Measurements from ENCODE around the gene DTNA. TPM values are rescaled to one million over a fixed set of nuclear protein-coding genes. Genes with fewer than 3 reads are reported as not detected.

The DTNA gene
- total RNA-seq, 2 donors from 2014 or later = 41.0 to 78.4 TPM

GRCh38 chr18:34740101-34740500 is 30.0 kb downstream of the DTNA start:
- Histone ChIP-seq H3K27ac (no peak overlapping the region), H3K9me3 (no peaks in the 10 kb centered on the region), H3K27me3 (replicated peaks; ENCODE audit: insufficient read depth) (no peaks in the 10 kb centered on the region), H3K36me3 (no peaks in the 10 kb centered on the region), H3K4me1 (ENCODE audit: control insufficient read depth in 1 of 2, low read depth in 2 of 2) (peaks cover 12 to 35% of the 10 kb centered on the region in 2 donors), H3K4me3 (no peak overlapping the region)
- no peak for DNase-seq (ENCODE audit: low spot score)
- no peak for ATAC-seq (ENCODE audit: insufficient number of reproducible peaks, low FRiP score, low read depth)
- TF ChIP-seq, protein P1, sequence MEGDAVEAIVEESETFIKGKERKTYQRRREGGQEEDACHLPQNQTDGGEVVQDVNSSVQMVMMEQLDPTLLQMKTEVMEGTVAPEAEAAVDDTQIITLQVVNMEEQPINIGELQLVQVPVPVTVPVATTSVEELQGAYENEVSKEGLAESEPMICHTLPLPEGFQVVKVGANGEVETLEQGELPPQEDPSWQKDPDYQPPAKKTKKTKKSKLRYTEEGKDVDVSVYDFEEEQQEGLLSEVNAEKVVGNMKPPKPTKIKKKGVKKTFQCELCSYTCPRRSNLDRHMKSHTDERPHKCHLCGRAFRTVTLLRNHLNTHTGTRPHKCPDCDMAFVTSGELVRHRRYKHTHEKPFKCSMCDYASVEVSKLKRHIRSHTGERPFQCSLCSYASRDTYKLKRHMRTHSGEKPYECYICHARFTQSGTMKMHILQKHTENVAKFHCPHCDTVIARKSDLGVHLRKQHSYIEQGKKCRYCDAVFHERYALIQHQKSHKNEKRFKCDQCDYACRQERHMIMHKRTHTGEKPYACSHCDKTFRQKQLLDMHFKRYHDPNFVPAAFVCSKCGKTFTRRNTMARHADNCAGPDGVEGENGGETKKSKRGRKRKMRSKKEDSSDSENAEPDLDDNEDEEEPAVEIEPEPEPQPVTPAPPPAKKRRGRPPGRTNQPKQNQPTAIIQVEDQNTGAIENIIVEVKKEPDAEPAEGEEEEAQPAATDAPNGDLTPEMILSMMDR (IDR thresholded peaks at IDR 0.05) = no peak

DNA sequence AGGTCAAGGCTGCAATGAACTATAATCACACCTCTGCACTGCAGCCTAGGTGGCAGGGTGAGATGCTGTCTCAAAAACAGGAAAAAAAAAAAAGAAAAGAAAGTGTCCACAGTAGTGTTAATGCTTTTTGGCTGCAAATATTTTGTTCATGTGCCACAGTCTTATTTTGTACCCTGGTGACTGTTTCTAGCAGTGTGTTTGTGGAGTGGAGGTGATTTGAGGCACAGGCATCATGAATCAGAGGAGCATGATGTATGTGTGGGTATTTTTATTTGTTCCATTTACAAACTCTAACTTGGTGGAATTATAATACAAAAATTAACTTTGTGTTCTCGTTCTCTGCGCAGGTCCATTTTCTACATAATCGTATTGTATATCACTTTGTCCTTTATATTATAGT is 30.6 kb downstream of the DTNA start:
- ATAC-seq (ENCODE audit: insufficient number of reproducible peaks, low FRiP score, low read depth) (no peak), DNase-seq (ENCODE audit: low spot score) (no peak)
- Histone ChIP-seq H3K4me3 (no peak overlapping the region), H3K27me3 (replicated peaks; ENCODE audit: insufficient read depth) (no peaks in the 10 kb centered on the region), H3K9me3 (no peaks in the 10 kb centered on the region), H3K36me3 (no peaks in the 10 kb centered on the region), H3K27ac (no peak overlapping the region), H3K4me1 (ENCODE audit: control insufficient read depth in 1 of 2, low read depth in 2 of 2) (peaks cover 12 to 35% of the 10 kb centered on the region in 2 donors)
- TF ChIP-seq, protein P1 (IDR thresholded peaks at IDR 0.05) = no peak

GRCh38 chr18:34741401-34741800 is 31.3 kb downstream of the DTNA start:
- no peak for ATAC-seq (ENCODE audit: insufficient number of reproducible peaks, low FRiP score, low read depth)
- TF ChIP-seq, protein P1 (IDR thresholded peaks at IDR 0.05) = no peak

GRCh38 chr18:34742891-34743341 is 32.8 kb downstream of the DTNA start:
- ATAC-seq (ENCODE audit: insufficient number of reproducible peaks, low FRiP score, low read depth) (no peak), DNase-seq (ENCODE audit: low spot score) (no peak)
- TF ChIP-seq, protein P1 (IDR thresholded peaks at IDR 0.05) = no peak

More at GRCh38 chr18:34741401-34741800, 31.3 kb downstream of the DTNA start:
- no peaks in the 10 kb centered on the region for H3K9me3 ChIP-seq
- H3K27me3 ChIP-seq (replicated peaks; ENCODE audit: insufficient read depth) = no peaks in the 10 kb centered on the region
- no peak overlapping the region for H3K27ac ChIP-seq
- no peak for DNase-seq (ENCODE audit: low spot score)
- no peak overlapping the region for H3K4me3 ChIP-seq
- H3K36me3 ChIP-seq = no peaks in the 10 kb centered on the region
- H3K4me1 ChIP-seq (ENCODE audit: control insufficient read depth in 1 of 2, low read depth in 2 of 2) = peaks cover 12 to 35% of the 10 kb centered on the region in 2 donors

GRCh38 chr18:34744569-34744968 is 34.5 kb downstream of the DTNA start:
- no peak overlapping the region for H3K27ac ChIP-seq
- DNase-seq (ENCODE audit: low spot score) (no peak), ATAC-seq (ENCODE audit: insufficient number of reproducible peaks, low FRiP score, low read depth) (no peak)
- H3K36me3 ChIP-seq = no peaks in the 10 kb centered on the region
- TF ChIP-seq, protein P1 (IDR thresholded peaks at IDR 0.05) = no peak
- peaks cover 10 to 19% of the 10 kb centered on the region in 2 donors for H3K4me1 ChIP-seq (ENCODE audit: control insufficient read depth in 1 of 2, low read depth in 2 of 2)
- H3K9me3 ChIP-seq = no peaks in the 10 kb centered on the region
- H3K4me3 ChIP-seq = no peak overlapping the region
- no peaks in the 10 kb centered on the region for H3K27me3 ChIP-seq (replicated peaks; ENCODE audit: insufficient read depth)

More at GRCh38 chr18:34742891-34743341, 32.8 kb downstream of the DTNA start:
- no peak overlapping the region for H3K4me3 ChIP-seq
- H3K36me3 ChIP-seq = no peaks in the 10 kb centered on the region
- H3K27ac ChIP-seq = no peak overlapping the region
- H3K4me1 ChIP-seq (ENCODE audit: control insufficient read depth in 1 of 2, low read depth in 2 of 2) = peaks cover 12 to 35% of the 10 kb centered on the region in 2 donors
- H3K9me3 ChIP-seq = no peaks in the 10 kb centered on the region
- H3K27me3 ChIP-seq (replicated peaks; ENCODE audit: insufficient read depth) = no peaks in the 10 kb centered on the region
